Measurements from ENCODE around the gene RHBDL1. TPM values are rescaled to one million over a fixed set of nuclear protein-coding genes. Genes with fewer than 3 reads are reported as not detected.

RHBDL1 gene
- total and polyA plus RNA-seq, 9 of the 15 experiments (the other 6 are each of a cell fraction or from before 2014, with no cell fraction given), result 0.03 to 5.6 (median 1.3) TPM; not detected in 1

DNA sequence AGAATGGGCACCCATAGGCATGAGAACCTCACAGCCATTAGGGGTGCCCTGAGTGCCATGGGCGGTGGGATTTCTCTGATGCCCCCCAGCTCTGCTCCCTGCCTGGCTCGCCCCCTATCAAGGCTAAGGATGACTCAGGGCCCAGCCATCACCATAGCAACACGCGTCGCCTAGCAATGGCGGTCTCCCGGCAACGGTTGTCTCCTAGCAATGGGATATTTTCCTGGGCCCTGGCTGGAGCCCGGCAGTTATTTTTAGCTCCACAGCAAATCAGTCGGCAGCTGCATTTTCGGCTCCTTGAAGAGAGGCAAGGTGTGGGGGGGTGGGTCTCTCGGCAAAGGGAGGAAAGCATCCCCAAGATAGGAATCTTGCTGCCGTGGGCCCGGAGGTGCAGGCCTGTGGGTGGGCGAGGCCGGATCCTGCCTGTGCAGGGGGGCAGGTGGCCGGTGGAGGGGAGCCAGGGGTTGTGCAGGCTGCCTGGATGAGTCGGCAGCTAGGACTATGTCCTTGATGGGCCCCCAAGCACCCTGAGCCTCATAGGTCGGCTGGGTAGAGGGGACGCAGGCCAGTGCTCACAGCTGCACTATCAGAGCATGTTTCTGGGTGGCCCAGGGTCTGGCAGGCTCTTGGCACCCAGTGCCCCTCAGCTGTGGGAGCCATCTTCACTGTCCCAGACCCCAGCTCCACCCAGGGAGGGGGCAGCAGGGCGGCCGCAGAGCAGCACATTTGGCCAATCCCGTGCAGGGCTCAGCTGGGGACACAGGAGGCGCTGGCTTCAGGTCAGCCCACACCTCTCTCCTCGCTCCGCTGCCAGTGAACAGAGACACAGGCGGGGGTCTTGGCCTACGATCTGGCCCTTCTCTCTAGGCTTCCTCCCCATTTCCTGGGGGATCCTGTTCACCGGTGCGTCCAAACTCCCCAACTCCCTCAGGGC lies 34.4 kb downstream of the RHBDL1 start (continued):
- peak; percentile 52; the same call in 1 of the 2 replicates for TF ChIP-seq HDAC2 (IDR thresholded peaks at IDR 0.05)
- 0 out of 4 replicates have a peak, but pooled peaks of 1 of the 2 experiments have one; percentile 30 for TF ChIP-seq HDAC1 (IDR thresholded peaks at IDR 0.05)
- peak; percentile 52; the same call in 1 of the 2 replicates for TF ChIP-seq JUND (IDR thresholded peaks at IDR 0.05; ENCODE audit: borderline replicate concordance, low read depth, low read length)
- no peak for TF ChIP-seq JUND (tag; IDR thresholded peaks at IDR 0.05; ENCODE audit: borderline replicate concordance, low read depth, low read length)
- TF ChIP-seq PTTG1 (tag; IDR thresholded peaks at IDR 0.05; ENCODE audit: low read depth), result no peak
- peak; percentile 84 for TF ChIP-seq MEF2D (tag; conservative IDR thresholded peaks at IDR 0.05; ENCODE audit: low read depth)
- TF ChIP-seq MAFG (tag; conservative IDR thresholded peaks at IDR 0.05), result peak; percentile 33; the same call in 1 of the 2 replicates
- TF ChIP-seq, protein P1, sequence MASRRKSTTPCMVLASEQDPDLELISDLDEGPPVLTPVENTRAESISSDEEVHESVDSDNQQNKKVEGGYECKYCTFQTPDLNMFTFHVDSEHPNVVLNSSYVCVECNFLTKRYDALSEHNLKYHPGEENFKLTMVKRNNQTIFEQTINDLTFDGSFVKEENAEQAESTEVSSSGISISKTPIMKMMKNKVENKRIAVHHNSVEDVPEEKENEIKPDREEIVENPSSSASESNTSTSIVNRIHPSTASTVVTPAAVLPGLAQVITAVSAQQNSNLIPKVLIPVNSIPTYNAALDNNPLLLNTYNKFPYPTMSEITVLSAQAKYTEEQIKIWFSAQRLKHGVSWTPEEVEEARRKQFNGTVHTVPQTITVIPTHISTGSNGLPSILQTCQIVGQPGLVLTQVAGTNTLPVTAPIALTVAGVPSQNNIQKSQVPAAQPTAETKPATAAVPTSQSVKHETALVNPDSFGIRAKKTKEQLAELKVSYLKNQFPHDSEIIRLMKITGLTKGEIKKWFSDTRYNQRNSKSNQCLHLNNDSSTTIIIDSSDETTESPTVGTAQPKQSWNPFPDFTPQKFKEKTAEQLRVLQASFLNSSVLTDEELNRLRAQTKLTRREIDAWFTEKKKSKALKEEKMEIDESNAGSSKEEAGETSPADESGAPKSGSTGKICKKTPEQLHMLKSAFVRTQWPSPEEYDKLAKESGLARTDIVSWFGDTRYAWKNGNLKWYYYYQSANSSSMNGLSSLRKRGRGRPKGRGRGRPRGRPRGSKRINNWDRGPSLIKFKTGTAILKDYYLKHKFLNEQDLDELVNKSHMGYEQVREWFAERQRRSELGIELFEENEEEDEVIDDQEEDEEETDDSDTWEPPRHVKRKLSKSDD (conservative IDR thresholded peaks at IDR 0.05; ENCODE audit: low read length), result peak; percentile 54; the same call in 1 of the 2 replicates
- peak; percentile 36; the same call in 1 of the 2 replicates for TF ChIP-seq JUN (IDR thresholded peaks at IDR 0.05; ENCODE audit: borderline replicate concordance, low read depth, low read length)
- TF ChIP-seq JUN (CRISPR knock-in tag; IDR thresholded peaks at IDR 0.05; ENCODE audit: borderline replicate concordance), result no peak
- TF ChIP-seq RBM22 (IDR thresholded peaks at IDR 0.05; ENCODE audit: low read depth, low read length, poor library complexity, severe bottlenecking), result peak; percentile 100
- peak; percentile 87 for TF ChIP-seq MIER1 (IDR thresholded peaks at IDR 0.05; ENCODE audit: low read depth)
- TF ChIP-seq CREBBP (IDR thresholded peaks at IDR 0.05; ENCODE audit: low read depth, low read length), result peak; percentile 98
- TF ChIP-seq MXI1 (IDR thresholded peaks at IDR 0.05; ENCODE audit: low read depth, low read length), result peak; percentile 100
- TF ChIP-seq BMI1 (IDR thresholded peaks at IDR 0.05; ENCODE audit: low read length), result peak; percentile 100
- TF ChIP-seq CSDE1 (IDR thresholded peaks at IDR 0.05), result peak in 1 of 2 experiments; percentile 100; a peak in 2 of 4 replicates
- peak; percentile 42; the same call in 1 of the 2 replicates for TF ChIP-seq FOSL1 (tag; conservative IDR thresholded peaks at IDR 0.05)
- TF ChIP-seq C11orf30 (IDR thresholded peaks at IDR 0.05; ENCODE audit: low read depth), result no peak
- TF ChIP-seq, protein P2, sequence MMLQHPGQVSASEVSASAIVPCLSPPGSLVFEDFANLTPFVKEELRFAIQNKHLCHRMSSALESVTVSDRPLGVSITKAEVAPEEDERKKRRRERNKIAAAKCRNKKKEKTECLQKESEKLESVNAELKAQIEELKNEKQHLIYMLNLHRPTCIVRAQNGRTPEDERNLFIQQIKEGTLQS (IDR thresholded peaks at IDR 0.05), result peak; percentile 68
- TF ChIP-seq, protein P2 (CRISPR knock-in tag; conservative IDR thresholded peaks at IDR 0.05), result no peak
- TF ChIP-seq EGR1 (conservative IDR thresholded peaks at IDR 0.05), result peak; percentile 37; the same call in 1 of the 2 replicates

Data from K562 (cell line).